DOHH2 (cell line): Measurements from ENCODE around the gene ITPR1.

ENCODE experiments used
- H3F3A ChIP-seq: fragments of 200-600 bp; sonication (generic), shearing (Covaris generic); 2 replicates; pipeline ENCODE4 v1.6.0; 2016; ENCODE audit warnings: antibody characterized with exemption, mild to moderate bottlenecking; ENCODE audit not compliant: control insufficient read depth, insufficient read depth
- H3K27ac ChIP-seq: fragments of 200-600 bp; sonication (generic); 2 replicates; pipeline ENCODE4 v1.5.1; 2014; ENCODE audit warnings: low read depth, mild to moderate bottlenecking, low read length, moderate library complexity
- H3K27me3 ChIP-seq: fragments of 200-600 bp; sonication (generic); 2 replicates; pipeline ENCODE4 v1.6.1; 2014; ENCODE audit warnings: mild to moderate bottlenecking, low read length, mixed read lengths; ENCODE audit not compliant: control insufficient read depth
- H3K36me3 ChIP-seq: fragments of 200-600 bp; sonication (generic); 2 replicates; pipeline ENCODE4 v1.6.1; 2014; ENCODE audit warnings: mild to moderate bottlenecking, low read length, moderate library complexity, mixed read lengths; ENCODE audit not compliant: control insufficient read depth
- H3K4me1 ChIP-seq: fragments of 200-600 bp; sonication (generic); 2 replicates; pipeline ENCODE4 v1.6.1; 2014; ENCODE audit warnings: mild to moderate bottlenecking, low read length, mixed read lengths; ENCODE audit not compliant: control insufficient read depth
- H3K4me2 ChIP-seq: fragments of 200-600 bp; sonication (generic); 2 replicates; pipeline ENCODE4 v1.6.0; 2014; ENCODE audit warnings: mild to moderate bottlenecking, low read length, moderate library complexity
- H3K4me3 ChIP-seq: fragments of 200-600 bp; sonication (generic); 2 replicates; pipeline ENCODE4 v1.5.1; 2014; ENCODE audit warnings: mild to moderate bottlenecking, low read length, mixed read lengths
- H3K79me2 ChIP-seq: fragments of 200-600 bp; sonication (generic); 2 replicates; pipeline ENCODE4 v1.6.1; 2014; ENCODE audit warnings: mild to moderate bottlenecking, low read length, mixed read lengths; ENCODE audit not compliant: control insufficient read depth
- H3K9me2 ChIP-seq: fragments of 200-600 bp; sonication (generic); replicated peaks from 2 replicates; pipeline ENCODE4 v1.6.1; 2014; ENCODE audit warnings: mild to moderate bottlenecking, low read length, mixed read lengths; ENCODE audit not compliant: control insufficient read depth
- H3K9me3 ChIP-seq: fragments of 200-600 bp; sonication (generic); 2 replicates; pipeline ENCODE4 v1.6.1; 2014; ENCODE audit warnings: antibody characterized with exemption, low read length, mixed read lengths; ENCODE audit not compliant: control insufficient read depth, insufficient read depth
- H4K20me1 ChIP-seq: fragments of 200-600 bp; sonication (generic); 2 replicates; pipeline ENCODE4 v1.6.0; 2014; ENCODE audit warnings: low read depth, mild to moderate bottlenecking, antibody characterized with exemption, low read length, moderate library complexity; ENCODE audit not compliant: control insufficient read depth, insufficient read depth
- CTCF ChIP-seq: fragments of 200-600 bp; sonication (generic); IDR thresholded peaks from one replicate; pipeline ENCODE4 v1.5.1; 2014; ENCODE audit warnings: antibody characterized with exemption, mild to moderate bottlenecking, low read depth, low read length; ENCODE audit not compliant: poor library complexity, severe bottlenecking
- EZH2phosphoT487 ChIP-seq: fragments of 200-600 bp; sonication (generic); IDR thresholded peaks from 2 replicates; pipeline ENCODE4 v1.6.1; 2017; ENCODE audit warnings: borderline replicate concordance, mild to moderate bottlenecking, antibody characterized with exemption, low read length, moderate library complexity, mixed read lengths

The ITPR1 gene

GRCh38 chr3:4672725-4673275 lies 179.7 kb downstream of the ITPR1 start:
- Histone ChIP-seq H3K27ac (no peak overlapping the region), H3K9me3 (no peaks in the 10 kb centered on the region), H4K20me1 (no peaks in the 10 kb centered on the region), H3K27me3 (no peaks in the 10 kb centered on the region), H3K9me2 (no peaks in the 10 kb centered on the region), H3K36me3 (peaks cover 14% of the 10 kb centered on the region), H3K4me2 (no peak overlapping the region), H3K4me3 (no peak overlapping the region), H3K4me1 (no peaks in the 10 kb centered on the region), H3K79me2 (no peaks in the 10 kb centered on the region), H3F3A (no peaks in the 10 kb centered on the region)
- TF ChIP-seq EZH2phosphoT487 (no peak), CTCF (no peak)

- TF ChIP-seq CTCF (no peak), EZH2phosphoT487 (no peak)
- Histone ChIP-seq H3K4me3 (no peak overlapping the region), H3K27me3 (no peaks in the 10 kb centered on the region), H3K4me2 (no peak overlapping the region), H3K27ac (no peak overlapping the region), H4K20me1 (no peaks in the 10 kb centered on the region), H3K79me2 (no peaks in the 10 kb centered on the region), H3K4me1 (no peaks in the 10 kb centered on the region), H3K9me3 (no peaks in the 10 kb centered on the region), H3K9me2 (no peaks in the 10 kb centered on the region), H3F3A (no peaks in the 10 kb centered on the region), H3K36me3 (peaks cover 14% of the 10 kb centered on the region)
Observed at GRCh38 chr3:4674216-4674615, 181.1 kb downstream of the ITPR1 start.

GRCh38 chr3:4675704-4676103 lies 182.6 kb downstream of the ITPR1 start:
- Histone ChIP-seq H3K9me3 (no peaks in the 10 kb centered on the region), H3F3A (no peaks in the 10 kb centered on the region), H3K79me2 (no peaks in the 10 kb centered on the region), H3K27me3 (no peaks in the 10 kb centered on the region), H3K27ac (no peak overlapping the region), H3K4me3 (no peak overlapping the region), H4K20me1 (no peaks in the 10 kb centered on the region), H3K4me2 (no peak overlapping the region), H3K9me2 (no peaks in the 10 kb centered on the region), H3K36me3 (peaks cover 11% of the 10 kb centered on the region), H3K4me1 (no peaks in the 10 kb centered on the region)
- no peak for TF ChIP-seq EZH2phosphoT487
- no peak for TF ChIP-seq CTCF

- Histone ChIP-seq H3K4me2 (no peak overlapping the region), H3K4me1 (no peaks in the 10 kb centered on the region), H4K20me1 (no peaks in the 10 kb centered on the region), H3K4me3 (no peak overlapping the region), H3K27ac (no peak overlapping the region), H3K36me3 (peaks cover 8% of the 10 kb centered on the region; the same call in 1 of the 2 replicates), H3K9me2 (no peaks in the 10 kb centered on the region), H3K27me3 (no peaks in the 10 kb centered on the region), H3F3A (no peaks in the 10 kb centered on the region), H3K79me2 (no peaks in the 10 kb centered on the region), H3K9me3 (no peaks in the 10 kb centered on the region)
- TF ChIP-seq EZH2phosphoT487 = no peak
- TF ChIP-seq CTCF = no peak
Observed at GRCh38 chr3:4678320-4678719, 185.2 kb downstream of the ITPR1 start.
